MM.1S (cell line): Measurements from ENCODE around the gene ASXL1.

Experiments
- DNase-seq: peaks from one replicate; pipeline ENCODE4 v3.0.0-alpha.2; 2015
- H2AFZ ChIP-seq: fragments of 300-600 bp; sonication (generic); 2 replicates; pipeline ENCODE4 v1.6.0; 2016; ENCODE audit warnings: antibody characterized with exemption, low read length
- H3F3A ChIP-seq: fragments of 300-600 bp; sonication (generic); 2 replicates; pipeline ENCODE4 v1.6.1; 2016; ENCODE audit warnings: mild to moderate bottlenecking, antibody characterized with exemption, low read length, moderate library complexity, mixed read lengths; ENCODE audit not compliant: insufficient read depth
- H3K27ac ChIP-seq: fragments of 300-600 bp; sonication (generic); 2 replicates; pipeline ENCODE4 v1.5.1; 2016; ENCODE audit warnings: mild to moderate bottlenecking, low read length
- H3K27me3 ChIP-seq: fragments of 300-600 bp; sonication (generic); replicated peaks from 2 replicates; pipeline ENCODE4 v1.6.0; 2016; ENCODE audit warnings: low read length; ENCODE audit not compliant: insufficient read depth
- H3K36me3 ChIP-seq: fragments of 300-600 bp; sonication (generic); replicated peaks from 2 replicates; pipeline ENCODE4 v1.6.1; 2016; ENCODE audit warnings: mild to moderate bottlenecking, low read length, mixed read lengths; ENCODE audit not compliant: insufficient read depth
- H3K4me1 ChIP-seq: fragments of 300-600 bp; sonication (generic); 2 replicates; pipeline ENCODE4 v1.6.1; 2016; ENCODE audit warnings: low read length, mixed read lengths
- H3K4me2 ChIP-seq: fragments of 300-600 bp; sonication (generic); 2 replicates; pipeline ENCODE4 v1.6.0; 2016; ENCODE audit warnings: low read depth, low read length
- H3K4me3 ChIP-seq: fragments of 300-600 bp; sonication (generic); 2 replicates; pipeline ENCODE4 v1.5.1; 2016; ENCODE audit warnings: low read length, mixed read lengths
- H3K79me2 ChIP-seq: fragments of 300-600 bp; sonication (generic); 2 replicates; pipeline ENCODE4 v1.6.1; 2016; ENCODE audit warnings: mixed run types, low read length, mixed read lengths
- H3K9ac ChIP-seq: fragments of 300-600 bp; sonication (generic); 2 replicates; pipeline ENCODE4 v1.6.1; 2016; ENCODE audit warnings: low read length, mixed read lengths
- H3K9me2 ChIP-seq: fragments of 300-600 bp; sonication (generic); replicated peaks from 2 replicates; pipeline ENCODE4 v1.6.1; 2016; ENCODE audit warnings: mild to moderate bottlenecking, low read length, mixed read lengths; ENCODE audit not compliant: insufficient read depth
- H3K9me3 ChIP-seq: fragments of 300-600 bp; sonication (generic); replicated peaks from 2 replicates; pipeline ENCODE4 v1.6.1; 2016; ENCODE audit warnings: mild to moderate bottlenecking, low read length, mixed read lengths; ENCODE audit not compliant: insufficient read depth
- H4K20me1 ChIP-seq: fragments of 300-600 bp; sonication (generic); 2 replicates; pipeline ENCODE4 v1.6.1; 2016; ENCODE audit warnings: mild to moderate bottlenecking, low read length, moderate library complexity, mixed read lengths; ENCODE audit not compliant: insufficient read depth
- CTCF ChIP-seq: fragments of 300-600 bp; sonication (generic); IDR thresholded peaks from 2 replicates; pipeline ENCODE4 v1.5.1; 2016; ENCODE audit warnings: antibody characterized with exemption, low read length, mixed read lengths
- EZH2 ChIP-seq: fragments of 300-600 bp; sonication (generic); optimal IDR thresholded peaks from 2 replicates; pipeline ENCODE3; 2017; ENCODE audit warnings: low read depth, mild to moderate bottlenecking, antibody characterized with exemption, low read length, mixed read lengths
- EZH2phosphoT487 ChIP-seq: fragments of 300-600 bp; sonication (generic); IDR thresholded peaks from 2 replicates; pipeline ENCODE4 v1.6.1; 2018; ENCODE audit warnings: antibody characterized with exemption, low read length

Gene ASXL1

GRCh38 chr20:32352121-32352720 is 5.9 kb upstream of the ASXL1 start:
- no peak overlapping the region for H2AFZ ChIP-seq
- no peaks in the 10 kb centered on the region for H3K9me2 ChIP-seq
- H3K9ac ChIP-seq: no peak overlapping the region
- H3K27me3 ChIP-seq: no peaks in the 10 kb centered on the region
- H3K79me2 ChIP-seq: no peaks in the 10 kb centered on the region
- H3K27ac ChIP-seq: no peak overlapping the region
- no peak overlapping the region for H3K4me3 ChIP-seq
- H4K20me1 ChIP-seq: no peaks in the 10 kb centered on the region
- no peaks in the 10 kb centered on the region for H3K36me3 ChIP-seq
- no peaks in the 10 kb centered on the region for H3K4me1 ChIP-seq
- no peak overlapping the region for H3K4me2 ChIP-seq
- no peak for TF ChIP-seq EZH2
- no peak for TF ChIP-seq CTCF
- TF ChIP-seq EZH2phosphoT487: no peak
- no peak for DNase-seq
- H3K9me3 ChIP-seq: no peaks in the 10 kb centered on the region
- peaks cover under 1% of the 10 kb centered on the region; the same call in 1 of the 2 replicates for H3F3A ChIP-seq

- H3K4me3 ChIP-seq: no peak overlapping the region
- no peak overlapping the region for H3K27ac ChIP-seq
- TF ChIP-seq CTCF (no peak), EZH2 (no peak), EZH2phosphoT487 (no peak)
- H3K36me3 ChIP-seq: no peaks in the 10 kb centered on the region
- H3K79me2 ChIP-seq: peaks cover 3% of the 10 kb centered on the region
- H3K4me1 ChIP-seq: no peaks in the 10 kb centered on the region
- H3K9ac ChIP-seq: no peak overlapping the region
- DNase-seq: no peak
- no peak overlapping the region for H3K4me2 ChIP-seq
- H3K9me3 ChIP-seq: no peaks in the 10 kb centered on the region
- no peaks in the 10 kb centered on the region for H3K9me2 ChIP-seq
- no peaks in the 10 kb centered on the region for H4K20me1 ChIP-seq
- H3K27me3 ChIP-seq: no peaks in the 10 kb centered on the region
- H2AFZ ChIP-seq: no peak overlapping the region
- peaks cover 6% of the 10 kb centered on the region; the same call in 1 of the 2 replicates for H3F3A ChIP-seq
Measured at GRCh38 chr20:32353848-32354496, 4.2 kb upstream of the ASXL1 start.

GRCh38 chr20:32354592-32355416 is 3.3 kb upstream of the ASXL1 start:
- Histone ChIP-seq H3K79me2 (peaks cover 11% of the 10 kb centered on the region), H3K27me3 (no peaks in the 10 kb centered on the region), H3K4me3 (no peak overlapping the region), H4K20me1 (0 out of 2 replicates have a peak, but pooled peaks cover under 1% of the 10 kb centered on the region), H3K9me3 (no peaks in the 10 kb centered on the region), H3F3A (peaks cover 6% of the 10 kb centered on the region; the same call in 1 of the 2 replicates), H3K9me2 (no peaks in the 10 kb centered on the region), H3K4me1 (peaks cover 3% of the 10 kb centered on the region; the same call in 1 of the 2 replicates), H3K4me2 (no peak overlapping the region), H3K9ac (no peak overlapping the region), H3K36me3 (no peaks in the 10 kb centered on the region), H3K27ac (no peak overlapping the region), H2AFZ (no peak overlapping the region)
- no peak for DNase-seq
- TF ChIP-seq EZH2 (no peak), CTCF (no peak), EZH2phosphoT487 (no peak)
